HG03025 (cell line): Measurements from ENCODE around the gene TAF3.
"Not testable (repeated sequence)": the region's sequence is repeated elsewhere in the genome, so short reads cannot be mapped to it uniquely, and the experiment has no call there.

Experiments
- ATAC-seq: cut with Tn5 transposase; IDR thresholded peaks from one replicate; pipeline ENCODE4 v1.9.1; 2021; ENCODE audit warnings: mild to moderate bottlenecking, moderate library complexity; ENCODE audit not compliant: unreplicated experiment, low FRiP score

TAF3 gene

DNA sequence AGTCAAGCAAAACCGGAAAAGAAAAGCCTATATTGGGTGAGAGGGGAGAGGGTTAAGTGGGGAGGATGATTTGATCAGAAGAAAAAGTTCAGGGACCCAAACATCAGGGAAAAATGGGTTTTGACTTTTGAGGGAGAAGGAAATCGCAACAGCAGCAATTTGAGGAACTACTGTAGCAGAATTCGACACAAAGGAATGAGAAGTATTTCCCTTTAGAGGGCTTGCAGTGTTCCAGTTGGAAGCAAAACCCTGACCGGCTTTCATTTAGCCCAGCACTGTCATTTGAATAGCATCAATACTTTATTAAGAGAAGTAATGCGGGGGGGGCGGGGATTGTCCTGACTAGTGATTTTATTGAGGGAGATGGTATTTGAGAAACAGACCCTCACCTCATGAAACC, 199.0 kb downstream of the TAF3 start:
- no peak for ATAC-seq

DNA sequence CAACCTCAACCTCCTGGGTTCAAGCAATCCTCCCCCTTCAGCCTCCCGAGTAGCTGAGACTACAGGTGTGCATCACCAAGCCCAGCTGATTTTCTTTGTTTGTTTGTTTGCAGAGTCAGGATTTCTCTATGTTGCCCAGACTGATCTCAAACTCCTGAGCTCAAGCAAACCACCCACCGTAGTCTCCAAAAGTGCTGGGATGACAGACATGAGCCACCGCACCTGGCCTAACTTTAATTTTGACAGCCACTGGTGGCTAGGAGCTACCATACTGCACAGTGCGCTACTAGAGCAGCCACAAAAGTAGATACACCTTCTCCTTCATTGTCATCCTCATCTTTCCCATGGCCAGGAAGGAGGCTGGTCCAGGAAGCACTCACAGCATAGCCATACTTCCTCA, 205.0 kb downstream of the TAF3 start:
- ATAC-seq, result no peak

DNA sequence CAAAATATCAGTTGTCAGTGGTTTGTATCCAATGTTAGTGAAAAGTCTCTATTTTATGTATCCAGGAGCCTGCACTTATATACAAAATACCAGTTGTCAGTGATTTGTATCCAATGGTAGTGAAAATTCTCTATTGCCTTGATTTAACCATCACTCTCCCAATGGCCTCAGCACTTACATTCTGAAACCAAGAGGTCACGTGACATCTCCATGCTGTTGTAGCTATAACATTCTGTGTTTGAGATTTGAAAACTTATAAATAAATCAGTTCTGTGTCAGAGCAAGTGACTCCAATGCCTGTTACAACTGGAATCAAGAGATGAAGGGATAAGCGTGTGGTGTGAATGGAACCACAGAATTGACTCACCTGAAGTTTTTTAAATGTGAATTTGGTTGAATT, 205.5 kb downstream of the TAF3 start:
- no peak for ATAC-seq

DNA sequence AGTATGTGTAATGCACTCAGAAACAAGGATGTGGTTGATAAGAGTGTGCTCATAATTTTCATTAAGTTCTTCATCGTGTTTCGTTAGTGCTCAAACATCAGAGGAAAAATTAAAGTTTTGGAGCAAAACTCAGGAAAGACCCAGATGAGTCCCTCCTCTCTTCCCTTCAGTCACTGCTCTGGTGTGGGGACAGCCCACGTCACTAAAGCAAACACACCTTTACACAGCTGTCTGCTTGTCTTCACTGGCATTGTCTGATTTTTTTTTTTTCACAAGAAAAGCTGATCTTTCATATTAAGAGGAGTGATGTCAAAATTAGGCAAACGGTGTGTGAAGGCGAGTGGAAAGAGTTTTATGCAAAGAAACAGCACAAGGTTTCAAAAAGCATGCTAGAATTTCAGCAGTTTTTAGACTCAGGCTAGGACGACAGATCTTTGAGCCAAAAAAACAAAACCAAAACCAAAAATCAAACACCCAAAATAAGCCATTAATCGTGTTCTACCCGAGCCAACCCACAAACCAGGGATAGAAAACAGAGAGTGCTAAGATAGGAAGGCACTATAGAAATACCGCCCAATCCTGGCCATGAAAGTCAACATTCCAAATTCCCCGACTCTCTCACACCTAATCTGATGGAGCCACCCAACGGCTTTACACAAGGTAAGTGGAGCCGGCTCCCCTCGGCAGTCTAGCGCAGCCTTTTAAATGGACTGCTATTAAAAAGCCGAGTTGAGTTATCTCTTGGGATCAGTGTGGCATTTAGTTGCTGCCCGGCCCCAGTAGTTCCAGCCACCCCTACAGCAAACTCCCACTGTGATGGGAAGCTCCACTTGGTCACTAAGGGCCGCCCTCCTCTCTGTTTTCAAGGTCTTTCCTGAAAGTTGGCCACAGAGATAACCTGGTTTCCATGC, 208.3 kb downstream of the TAF3 start:
- ATAC-seq, result no peak

DNA sequence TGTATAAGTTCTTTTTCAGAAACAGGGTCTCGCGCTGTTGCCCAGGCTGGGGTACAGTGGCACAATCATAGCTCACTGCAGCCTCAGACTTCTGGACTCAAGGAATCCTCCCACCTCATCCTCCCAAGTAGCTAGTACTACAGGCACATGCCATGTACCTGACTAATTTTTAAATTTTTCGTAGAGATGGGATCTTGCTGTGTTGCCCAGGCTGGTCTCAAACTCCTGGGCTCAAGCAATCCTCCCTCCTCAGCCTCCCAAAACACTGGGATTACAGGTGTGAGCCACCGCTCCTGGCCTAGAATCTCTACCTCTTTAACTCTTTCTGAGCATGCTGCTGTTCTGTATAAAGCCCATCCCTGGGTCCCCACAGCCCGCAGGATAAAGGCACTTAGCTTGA, 212.9 kb downstream of the TAF3 start:
- not testable (repeated sequence) for ATAC-seq

DNA sequence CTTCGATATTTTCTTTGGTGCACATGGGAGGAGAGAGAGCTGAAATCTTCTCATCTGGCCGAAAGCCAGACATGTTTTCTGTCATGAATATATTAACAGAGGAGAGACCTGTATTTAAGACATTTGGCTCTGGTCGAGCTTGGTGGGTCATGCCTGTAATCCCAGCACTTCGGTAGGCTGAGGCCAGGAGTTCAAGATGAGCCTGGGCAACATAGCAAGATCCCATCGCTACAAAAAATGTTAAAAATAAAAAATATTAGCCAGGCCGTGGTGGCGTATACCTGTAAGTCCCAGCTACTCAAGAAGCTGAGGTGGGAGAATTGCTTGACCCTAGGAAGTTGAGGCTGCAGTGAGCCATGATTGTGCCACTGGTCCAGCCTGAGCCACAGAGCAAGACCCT, 214.3 kb downstream of the TAF3 start:
- ATAC-seq, result no peak

DNA sequence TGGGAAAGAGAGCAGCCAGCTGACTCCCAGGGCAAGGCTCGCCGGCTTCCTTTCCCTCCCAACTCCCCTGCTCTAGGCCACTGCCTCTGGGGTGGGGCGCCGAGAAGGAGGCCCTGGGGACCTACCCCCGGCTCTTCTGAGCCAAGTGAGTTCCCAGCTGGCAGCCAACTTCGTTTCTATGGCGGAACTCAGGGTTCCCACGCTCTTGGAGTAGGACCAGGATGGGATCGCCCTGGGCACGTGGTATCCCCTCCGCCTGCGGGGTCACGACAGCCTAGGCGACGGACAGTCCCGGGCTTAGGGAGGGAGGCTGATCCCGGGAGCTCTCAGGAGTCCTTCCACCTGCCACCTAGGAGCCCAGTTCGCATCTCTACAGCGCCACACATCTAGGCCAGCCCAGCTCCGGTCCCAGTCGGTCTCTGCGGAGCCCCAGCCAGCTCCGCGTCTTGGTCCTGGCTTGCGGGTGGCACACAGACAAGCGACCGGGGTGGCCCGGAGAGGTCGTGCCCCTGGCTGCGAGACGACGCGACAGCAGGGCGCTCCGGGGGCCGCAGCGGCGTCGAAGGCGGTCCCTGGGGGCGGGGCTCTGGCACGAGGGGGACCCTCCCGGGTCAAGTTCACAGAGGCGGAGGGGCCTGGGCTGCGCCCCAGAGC, 215.6 kb downstream of the TAF3 start:
- no peak for ATAC-seq

DNA sequence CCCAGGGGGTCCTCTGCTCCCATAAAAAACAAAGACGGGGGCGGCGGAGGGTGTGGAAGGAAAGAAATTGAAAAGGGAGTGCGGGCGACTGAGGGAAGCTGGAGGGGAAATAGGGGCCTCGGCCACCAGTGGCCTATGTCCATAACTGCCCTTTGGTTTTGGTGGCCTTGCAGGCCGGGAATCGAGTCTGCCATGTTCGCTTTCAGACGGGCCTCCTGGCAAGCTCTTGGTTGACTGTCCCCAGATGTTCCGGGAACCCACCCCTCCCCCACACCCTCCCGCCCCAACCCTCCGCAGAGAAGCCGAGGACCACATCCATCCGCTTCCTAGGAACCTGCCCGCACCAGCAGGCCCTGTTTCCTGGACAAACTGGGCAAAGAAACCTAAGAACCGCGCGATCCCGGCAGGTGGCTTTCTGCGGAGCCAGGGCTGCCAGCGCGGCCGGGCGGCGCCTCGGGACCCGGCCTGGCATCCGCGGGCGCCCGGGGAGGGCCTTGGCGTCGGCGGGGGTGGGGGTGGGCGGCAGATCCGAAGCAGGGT, 216.2 kb downstream of the TAF3 start:
- ATAC-seq, result no peak

DNA sequence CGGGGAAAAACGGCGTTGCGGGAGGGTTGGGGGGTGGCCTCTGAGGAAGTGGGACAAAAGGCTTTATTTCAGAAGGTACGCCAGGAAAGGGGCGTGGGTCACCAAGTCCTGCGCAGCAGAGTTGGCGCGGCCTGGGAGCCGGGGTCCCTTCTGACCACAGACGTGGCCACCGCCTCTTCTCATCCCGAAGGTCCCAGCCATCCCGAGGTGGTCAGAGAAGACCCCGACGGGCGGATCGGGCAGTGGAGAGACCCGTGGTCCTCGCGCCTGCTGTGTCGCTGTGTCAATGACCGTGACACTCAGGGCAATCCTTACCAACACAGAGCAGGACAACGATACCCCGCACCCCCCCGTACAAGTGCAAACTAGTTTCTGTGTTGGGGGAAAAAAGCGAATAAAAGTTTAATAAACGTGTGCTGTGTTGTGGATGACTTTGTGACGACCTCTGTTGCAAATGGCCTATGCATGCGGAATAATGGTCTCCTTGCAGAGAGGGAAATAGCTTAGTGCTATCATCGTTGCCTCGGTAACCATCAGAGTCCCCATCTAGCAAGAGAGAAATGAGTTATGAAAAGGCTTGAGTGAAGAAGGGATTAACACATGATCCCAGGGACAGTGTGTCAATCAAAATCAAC, 216.8 kb downstream of the TAF3 start:
- ATAC-seq, result no peak

DNA sequence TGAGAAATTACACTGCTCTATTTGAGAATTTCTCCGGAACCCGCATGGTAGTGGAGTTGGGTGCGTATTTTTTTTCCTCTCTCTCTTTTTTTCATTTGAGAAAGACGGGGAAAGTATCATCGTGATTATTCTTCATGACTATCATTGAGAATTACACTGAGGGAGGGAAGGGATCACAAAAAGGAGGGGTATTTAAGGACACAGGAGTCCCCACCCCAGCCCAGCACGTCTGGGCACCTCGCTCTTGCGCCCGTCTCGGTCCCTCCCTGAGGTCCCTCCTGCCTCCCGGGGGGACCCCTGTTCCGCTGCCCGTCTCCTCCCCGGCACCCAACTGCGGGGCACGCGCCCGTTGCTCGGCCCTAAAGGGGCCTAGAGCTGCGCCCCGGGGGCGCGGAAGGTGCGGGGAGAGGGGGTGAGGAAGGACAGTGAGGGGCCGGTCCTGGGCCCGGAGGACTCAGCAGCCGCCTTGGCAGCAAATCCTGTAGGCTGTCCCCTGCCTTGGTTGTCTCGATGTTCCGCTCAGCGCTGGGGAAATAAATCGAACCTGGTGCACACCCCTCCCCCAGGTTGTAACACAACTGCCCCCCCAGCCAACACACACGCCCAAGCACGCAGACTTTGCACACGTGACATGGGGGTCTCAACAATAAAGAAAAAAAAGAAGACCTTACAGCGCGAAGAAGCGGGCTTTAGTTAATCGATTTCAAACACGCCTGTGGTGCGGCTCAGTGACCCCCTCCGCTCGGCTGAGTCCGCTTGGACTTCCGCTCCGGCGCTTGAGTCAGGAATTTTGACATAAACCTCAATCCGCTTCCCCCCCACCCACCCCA, 217.6 kb downstream of the TAF3 start:
- ATAC-seq, result no peak

DNA sequence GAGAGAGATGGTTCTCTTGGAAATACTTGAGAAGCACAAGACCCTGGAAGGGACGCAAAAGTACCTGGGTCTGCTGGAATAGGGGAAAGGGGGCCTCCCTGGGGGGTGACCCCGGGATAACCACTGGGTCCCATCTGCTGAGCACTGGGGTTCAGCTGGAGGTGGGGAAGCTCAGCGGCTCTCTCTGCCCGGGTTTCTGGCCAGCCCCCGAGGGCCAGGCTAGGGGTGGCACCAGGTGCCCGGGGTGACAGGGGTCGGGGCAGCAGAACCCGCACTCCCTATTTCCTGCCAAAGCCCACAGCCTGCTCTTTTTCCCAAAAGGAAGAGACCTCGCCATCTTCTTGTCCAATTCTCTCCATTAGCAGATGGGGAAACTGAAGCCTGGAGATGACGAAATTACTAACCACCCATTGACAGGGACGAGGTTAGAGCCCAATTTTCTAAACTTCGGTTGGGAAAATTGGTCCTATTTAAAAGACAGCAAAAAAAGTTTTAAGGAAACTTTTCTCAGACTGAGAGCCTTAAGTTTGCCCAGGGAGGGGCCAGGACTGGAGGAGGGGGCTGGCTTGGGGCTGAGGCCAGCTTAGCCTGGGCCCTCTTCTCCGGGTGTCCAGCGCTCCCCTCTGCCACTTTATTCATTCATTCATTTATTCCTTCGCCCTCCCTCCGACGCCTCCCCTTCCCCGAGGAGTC, 218.3 kb downstream of the TAF3 start:
- no peak for ATAC-seq

DNA sequence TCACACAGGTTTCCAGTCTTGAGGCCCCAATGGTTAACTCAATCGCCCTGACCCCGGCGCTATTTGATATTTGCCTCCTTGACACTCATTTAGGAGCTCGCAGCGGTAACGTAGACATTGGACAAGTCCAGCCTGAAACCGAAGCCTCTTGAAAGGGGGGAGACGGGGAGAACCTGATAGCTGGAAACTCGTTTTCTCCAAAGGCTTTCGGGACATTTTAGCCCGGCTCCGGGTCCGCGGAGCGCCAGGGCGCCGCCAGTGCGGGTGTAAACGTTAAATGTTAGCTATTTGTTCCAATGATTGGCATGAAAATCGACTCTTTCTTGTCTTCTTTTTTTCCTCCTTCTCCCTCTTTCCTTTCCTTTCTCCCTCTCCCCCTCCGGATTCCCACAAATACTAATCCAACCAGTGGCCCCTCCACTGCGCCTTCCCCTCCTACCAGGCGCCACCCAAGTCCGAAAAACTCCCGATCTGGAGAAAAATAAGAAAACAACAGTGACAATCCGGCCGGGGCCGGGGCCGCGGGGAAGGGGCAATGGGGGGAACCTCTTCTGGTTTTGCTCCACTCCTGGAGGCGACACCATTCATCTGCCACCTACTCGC, 219.0 kb downstream of the TAF3 start:
- ATAC-seq, result no peak

DNA sequence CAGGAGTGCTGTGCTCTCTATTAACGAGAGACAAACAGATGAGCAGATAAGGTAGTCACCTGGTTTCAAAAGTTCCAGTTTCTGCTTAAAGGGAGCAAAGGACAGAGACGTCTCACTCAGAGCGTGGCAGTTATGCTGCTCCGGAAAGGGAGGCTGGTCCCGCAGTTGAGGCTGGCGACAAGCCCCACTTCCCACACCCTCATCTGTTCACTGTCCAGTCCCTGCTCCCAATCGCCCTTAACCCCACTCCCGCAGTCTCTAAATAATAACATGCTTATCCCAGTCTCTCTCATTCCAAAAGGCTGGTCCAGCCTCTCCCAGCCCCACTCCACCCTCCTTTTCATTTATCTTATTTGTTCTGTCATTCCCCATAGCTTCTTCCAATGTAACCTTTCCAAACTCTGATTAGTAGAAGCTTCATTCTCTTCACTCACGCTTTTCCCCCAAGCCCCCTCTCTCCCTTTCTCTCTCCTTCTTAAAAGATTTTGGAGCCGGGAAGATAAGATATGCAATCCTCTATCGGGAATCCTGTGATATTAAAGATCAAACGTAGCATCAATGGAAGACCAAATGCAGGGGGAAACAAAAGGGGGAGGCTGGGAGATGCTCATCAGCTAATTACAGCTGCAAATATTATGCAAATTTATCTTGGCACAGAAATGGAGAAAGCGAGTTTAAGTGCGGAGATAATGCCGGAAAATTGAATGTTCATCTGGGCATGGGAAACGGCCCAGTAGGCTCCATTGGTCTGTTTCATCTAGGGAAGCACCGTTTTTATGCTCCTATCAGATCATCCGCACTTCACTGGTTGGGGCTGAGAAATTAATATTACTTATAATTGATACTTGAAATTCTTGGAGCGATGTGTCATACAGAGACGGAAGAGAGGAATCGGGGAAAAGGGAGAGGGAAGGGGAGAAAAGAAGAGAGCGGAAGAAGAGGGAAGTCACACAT, 219.9 kb downstream of the TAF3 start:
- ATAC-seq, result no peak

DNA sequence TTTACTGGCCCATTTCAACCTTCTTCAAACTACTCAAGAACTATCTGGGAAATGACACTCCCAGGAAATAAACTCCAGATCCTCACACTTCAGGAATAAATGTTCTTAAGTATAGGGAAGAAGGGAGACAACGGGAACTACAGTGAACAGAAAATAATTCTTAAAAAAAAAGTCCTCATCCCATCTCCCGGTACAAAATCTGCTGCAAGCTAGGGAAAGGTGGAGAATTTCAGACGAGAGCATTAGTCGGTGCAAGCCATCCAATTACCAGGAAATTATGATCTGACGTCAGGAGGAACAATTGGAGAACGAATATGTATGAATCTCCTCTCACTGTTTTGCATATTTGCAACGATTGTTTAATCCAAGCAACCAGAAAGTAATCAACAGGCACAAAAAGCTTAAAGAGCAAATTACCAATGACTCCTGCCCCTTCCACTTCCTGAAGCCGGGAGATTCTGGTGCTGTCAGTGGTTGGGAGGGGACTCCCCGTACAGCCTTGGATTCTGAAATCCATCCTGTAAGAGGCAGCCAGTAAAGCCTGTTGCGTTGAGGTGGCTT, 221.1 kb downstream of the TAF3 start:
- no peak for ATAC-seq

DNA sequence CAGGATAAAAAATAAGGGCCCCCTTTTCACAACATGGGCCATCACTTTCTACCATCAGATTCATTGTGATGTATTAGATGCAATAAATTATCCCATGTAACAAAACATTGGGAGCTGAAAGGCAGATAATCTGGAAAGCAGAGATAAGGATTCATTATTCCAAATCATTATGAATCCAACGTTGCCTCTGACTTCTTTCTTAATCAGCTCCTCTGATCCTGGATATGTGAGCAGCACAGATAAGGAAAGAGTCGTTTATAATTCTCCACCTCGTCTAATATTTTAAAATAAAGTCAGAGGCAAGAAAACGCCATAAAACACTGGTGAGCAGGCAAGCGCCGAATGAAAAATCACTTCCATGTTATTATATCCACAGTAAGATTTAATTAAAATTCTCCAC, 222.3 kb downstream of the TAF3 start:
- ATAC-seq, result no peak

DNA sequence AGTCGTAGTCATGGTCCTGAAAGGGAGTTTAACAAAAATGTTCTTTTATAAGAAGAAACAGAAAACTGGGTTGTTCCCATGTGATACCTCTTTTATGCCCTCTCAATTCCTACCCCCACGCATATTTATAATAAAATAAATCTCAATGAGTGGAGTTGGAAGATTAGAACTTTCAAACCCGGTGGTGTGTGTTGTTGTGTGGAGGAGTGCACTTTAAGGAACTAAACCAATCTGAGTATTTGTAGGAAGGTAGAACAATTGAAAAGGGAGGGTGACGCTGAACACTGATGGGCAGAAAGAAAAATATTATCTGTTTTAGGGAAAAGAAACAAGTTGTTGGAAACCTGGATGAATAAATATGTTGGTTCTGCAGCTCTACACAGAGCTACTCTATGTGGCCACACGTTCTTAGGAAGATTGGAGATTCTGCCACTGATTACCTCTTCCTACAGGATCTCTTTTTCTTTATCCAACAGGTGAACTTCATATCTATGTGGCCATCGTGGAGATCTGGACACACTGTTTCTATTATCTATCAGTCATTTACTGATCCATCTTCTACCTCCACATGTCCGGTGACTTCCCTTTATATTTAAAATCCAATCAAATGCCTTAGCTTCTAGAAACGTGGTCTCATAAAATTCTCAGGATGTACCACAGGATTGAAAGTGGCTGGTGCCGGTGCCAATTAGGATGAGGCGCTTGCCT, 223.1 kb downstream of the TAF3 start:
- no peak for ATAC-seq

DNA sequence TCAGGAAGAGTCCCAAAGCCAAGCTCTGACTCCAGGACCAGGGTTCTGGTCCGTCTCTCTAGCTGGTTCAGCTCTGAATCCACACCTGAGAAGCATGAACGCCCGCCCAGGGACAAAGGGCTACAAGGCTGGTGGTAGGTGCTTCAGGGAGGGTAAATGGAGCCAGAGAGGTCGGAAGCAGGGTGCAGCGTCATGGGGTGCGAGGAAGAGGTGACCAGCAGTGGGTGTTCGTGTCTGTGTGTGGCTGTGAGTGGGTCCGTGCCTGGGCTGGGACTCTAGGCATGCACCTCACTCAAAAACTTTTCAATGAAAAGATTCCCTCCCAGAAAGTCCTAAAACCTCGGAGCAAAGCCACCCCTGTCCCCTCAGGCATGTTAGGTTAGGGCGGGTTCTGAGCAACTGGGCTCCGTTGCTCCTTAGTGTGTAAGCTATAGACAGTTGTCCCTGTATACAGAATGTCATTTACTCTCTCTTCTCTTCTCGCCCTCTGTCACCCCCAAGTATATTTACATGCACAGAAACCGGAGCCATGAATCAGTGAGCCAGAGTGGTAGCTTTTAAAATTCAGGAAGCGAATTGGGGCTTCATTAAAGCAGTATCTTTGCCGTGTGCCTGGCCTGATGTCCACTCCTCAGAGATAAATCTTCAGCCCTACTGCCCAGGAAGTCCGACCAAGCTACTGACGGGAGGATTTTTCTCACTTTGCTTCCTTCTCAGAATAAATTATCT, 223.9 kb downstream of the TAF3 start:
- no peak for ATAC-seq
